Esophagus (tissue), 2 donors: ENCODE data around the gene PPP1R16B. TPM values are rescaled to one million over a fixed set of nuclear protein-coding genes. Genes with fewer than 3 reads are reported as not detected.

Source experiments
- H3K27ac ChIP-seq, 2 donors: one replicate each; pipeline ENCODE4 v1.5.1; 2013; ENCODE audit warnings: low read depth in 2 of 2, mild to moderate bottlenecking in 2 of 2, inconsistent platforms in 1 of 2, low read length in 1 of 2, moderate library complexity in 1 of 2
- H3K27me3 ChIP-seq, 2 donors: one replicate each; pipeline ENCODE4 v1.6.1; 2013; ENCODE audit warnings: low read length in 2 of 2, control low read depth in 1 of 2, mild to moderate bottlenecking in 1 of 2; ENCODE audit not compliant: insufficient read depth in 2 of 2, control insufficient read depth in 1 of 2
- H3K36me3 ChIP-seq, 2 donors: one replicate each; pipeline ENCODE4 v1.6.1; 2013; ENCODE audit warnings: low read length in 1 of 2; ENCODE audit not compliant: control insufficient read depth in 2 of 2, insufficient read depth in 2 of 2
- H3K4me1 ChIP-seq, 2 donors: one replicate each; pipeline ENCODE4 v1.6.1; 2013; ENCODE audit warnings: low read length in 1 of 2; ENCODE audit not compliant: control insufficient read depth in 2 of 2, insufficient read depth in 2 of 2
- H3K4me3 ChIP-seq, 2 donors: one replicate each; pipeline ENCODE4 v1.5.1; 2013; ENCODE audit warnings: low read length in 2 of 2, mild to moderate bottlenecking in 2 of 2, low read depth in 1 of 2, moderate library complexity in 1 of 2
- H3K9me3 ChIP-seq, 2 donors: one replicate each; pipeline ENCODE4 v1.6.1; 2013; ENCODE audit warnings: mild to moderate bottlenecking in 2 of 2, low read depth in 1 of 2, low read length in 1 of 2, moderate library complexity in 1 of 2; ENCODE audit not compliant: control insufficient read depth in 2 of 2, insufficient read depth in 1 of 2
- WGBS, 2 donors: extraction: QIAGEN DNeasy Blood & Tissue Kit; methylation state at CpG; one replicate each; pipeline ENCODE4 v1.1.7; 2013; 5-methylcytosine and 5-hydroxymethylcytosine counted together
- polyA plus RNA-seq, 2 donors: library from polyadenylated mRNA; stranded (reverse); fragments of 200-250 nt; gene quantifications; one replicate each; pipeline ENCODE4 v1.2.3, GENCODE V29; 2013
- donor health status: healthy with polysubstance abuse.
- donor health status: Bipolar disorder and iron deficiency.

Gene PPP1R16B
- polyA plus RNA-seq, 2 donors = 1.0 to 1.5 TPM

- no peak overlapping the region for H3K4me3 ChIP-seq
- H3K36me3 ChIP-seq = no peaks in the 10 kb centered on the region
- no peaks in the 10 kb centered on the region for H3K9me3 ChIP-seq
- 93 to 94% methylated on average over 11 of the region's 11 CpGs for WGBS, 2 donors
- no peaks in the 10 kb centered on the region for H3K27me3 ChIP-seq
- peaks cover 0 to 3% of the 10 kb centered on the region in 2 donors for H3K4me1 ChIP-seq
- H3K27ac ChIP-seq = no peak overlapping the region
These were observed 25.7 kb downstream of the PPP1R16B start for GRCh38 chr20:38831049-38831691.

GRCh38 chr20:38831995-38832620 is 26.6 kb downstream of the PPP1R16B start:
- Histone ChIP-seq H3K27me3 (no peaks in the 10 kb centered on the region), H3K9me3 (no peaks in the 10 kb centered on the region), H3K4me3 (no peak overlapping the region), H3K4me1 (no peaks in the 10 kb centered on the region), H3K27ac (no peak overlapping the region), H3K36me3 (no peaks in the 10 kb centered on the region)
- 82 to 87% methylated on average over 8 of the region's 8 CpGs for WGBS, 2 donors

GRCh38 chr20:38833154-38833856 is 27.8 kb downstream of the PPP1R16B start:
- Histone ChIP-seq H3K27ac (no peak overlapping the region), H3K4me3 (no peak overlapping the region), H3K36me3 (no peaks in the 10 kb centered on the region)

GRCh38 chr20:38833857-38834164 is 28.3 kb downstream of the PPP1R16B start:
- Histone ChIP-seq H3K27me3 (no peaks in the 10 kb centered on the region), H3K27ac (no peak overlapping the region), H3K4me1 (peaks cover 0 to 6% of the 10 kb centered on the region in 2 donors), H3K36me3 (no peaks in the 10 kb centered on the region), H3K9me3 (no peaks in the 10 kb centered on the region), H3K4me3 (no peak overlapping the region)
- 75 to 76% methylated on average over 4 of the region's 4 CpGs for WGBS, 2 donors

More at GRCh38 chr20:38833154-38833856, 27.8 kb downstream of the PPP1R16B start:
- WGBS, 2 donors = 74 to 78% methylated on average over 5 of the region's 5 CpGs
- no peaks in the 10 kb centered on the region for H3K9me3 ChIP-seq
- peaks cover 0 to 3% of the 10 kb centered on the region in 2 donors for H3K4me1 ChIP-seq
- H3K27me3 ChIP-seq = no peaks in the 10 kb centered on the region

GRCh38 chr20:38834868-38835267 is 29.4 kb downstream of the PPP1R16B start:
- H3K27ac ChIP-seq = no peak overlapping the region
- no peaks in the 10 kb centered on the region for H3K27me3 ChIP-seq
- H3K4me1 ChIP-seq = peaks cover 1 to 6% of the 10 kb centered on the region in 2 donors
- peaks cover 0 to 1% of the 10 kb centered on the region in 2 donors for H3K9me3 ChIP-seq
- H3K4me3 ChIP-seq = no peak overlapping the region
- no peaks in the 10 kb centered on the region for H3K36me3 ChIP-seq

- Histone ChIP-seq H3K27me3 (no peaks in the 10 kb centered on the region), H3K9me3 (peaks cover 0 to 5% of the 10 kb centered on the region in 2 donors), H3K4me1 (peaks cover 3 to 6% of the 10 kb centered on the region in 2 donors), H3K27ac (no peak overlapping the region), H3K4me3 (no peak overlapping the region), H3K36me3 (no peaks in the 10 kb centered on the region)
- 93 to 94% methylated on average over 28 of the region's 28 CpGs for WGBS, 2 donors
These were observed 30.3 kb downstream of the PPP1R16B start for GRCh38 chr20:38835792-38836191.

- Histone ChIP-seq H3K27me3 (no peaks in the 10 kb centered on the region), H3K36me3 (no peaks in the 10 kb centered on the region), H3K4me3 (no peak overlapping the region), H3K27ac (no peak overlapping the region), H3K4me1 (peaks cover 3 to 6% of the 10 kb centered on the region in 2 donors), H3K9me3 (peaks cover 0 to 5% of the 10 kb centered on the region in 2 donors)
- 80 to 90% methylated on average over 4 of the region's 4 CpGs for WGBS, 2 donors
These were observed 31.5 kb downstream of the PPP1R16B start for GRCh38 chr20:38836991-38837390.

- H3K4me1 ChIP-seq = peaks cover 3 to 6% of the 10 kb centered on the region in 2 donors
- no peak overlapping the region for H3K27ac ChIP-seq
- 71 to 73% methylated on average over 8 of the region's 8 CpGs for WGBS, 2 donors
- H3K27me3 ChIP-seq = no peaks in the 10 kb centered on the region
- H3K36me3 ChIP-seq = no peaks in the 10 kb centered on the region
- no peak overlapping the region for H3K4me3 ChIP-seq
- H3K9me3 ChIP-seq = peaks cover 0 to 5% of the 10 kb centered on the region in 2 donors
These were observed 32.8 kb downstream of the PPP1R16B start for GRCh38 chr20:38838326-38838725.

- H3K27ac ChIP-seq = no peak overlapping the region
- H3K4me3 ChIP-seq = no peak overlapping the region
- no peaks in the 10 kb centered on the region for H3K27me3 ChIP-seq
- peaks cover 0 to 5% of the 10 kb centered on the region in 2 donors for H3K9me3 ChIP-seq
- WGBS, 2 donors = 86 to 88% methylated on average over 4 of the region's 4 CpGs
- H3K4me1 ChIP-seq = peaks cover 3 to 6% of the 10 kb centered on the region in 2 donors
- no peaks in the 10 kb centered on the region for H3K36me3 ChIP-seq
These were observed 34.1 kb downstream of the PPP1R16B start for GRCh38 chr20:38839563-38839962.
